ENCODE measurements around the gene TNIK.

TNIK gene

DNA sequence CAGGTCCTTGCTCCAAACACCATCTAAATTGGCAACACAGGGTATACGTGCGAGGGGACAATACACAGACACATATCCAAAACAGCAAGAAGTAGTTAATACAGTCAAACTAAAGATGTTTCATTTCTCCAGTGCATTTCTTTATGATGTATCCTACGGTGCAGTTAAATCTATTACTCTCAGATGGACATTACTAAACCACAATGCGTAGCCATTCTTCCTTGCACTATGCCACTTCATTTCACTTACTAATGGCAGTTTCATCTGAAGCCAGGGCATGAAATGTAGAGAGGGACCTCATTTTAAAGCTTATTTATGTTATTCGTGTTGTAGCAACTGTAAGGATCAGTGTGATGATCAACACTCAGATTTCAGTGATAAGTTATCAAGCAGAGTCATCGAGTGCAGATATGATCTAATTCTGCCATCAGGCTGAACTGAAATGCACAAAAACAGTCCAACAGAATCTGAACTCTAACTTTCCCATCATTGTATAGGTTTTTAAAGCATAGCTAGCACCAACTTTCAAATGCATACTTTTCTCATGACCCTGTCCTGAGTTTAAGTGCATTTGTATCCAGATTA lies 14.5 kb downstream of the TNIK start:
- Histone ChIP-seq H3K4me1 (ENCODE audit: low read length) (no peaks in the 10 kb centered on the region), H2AFZ (ENCODE audit: low read depth, low read length) (no peak overlapping the region), H3K27me3 (ENCODE audit: low read depth, low read length) (no peaks in the 10 kb centered on the region), H3K9ac (ENCODE audit: low read length) (no peak overlapping the region), H3K9me3 (ENCODE audit: insufficient read depth, low read length) (no peaks in the 10 kb centered on the region), H3K4me3 (ENCODE audit: low read length) (no peak overlapping the region), H3K36me3 (replicated peaks; ENCODE audit: low read depth, low read length) (peaks cover 4% of the 10 kb centered on the region), H3K79me2 (ENCODE audit: low read length) (peaks cover 59% of the 10 kb centered on the region), H4K20me1 (ENCODE audit: insufficient read depth, low read length) (peaks cover 39% of the 10 kb centered on the region), H3K27ac (ENCODE audit: low read length) (no peak overlapping the region), H3K4me2 (ENCODE audit: low read length) (no peak overlapping the region)
- TF ChIP-seq EZH2phosphoT487 (IDR thresholded peaks at IDR 0.05; ENCODE audit: low read depth), result no peak
- TF ChIP-seq, protein P1, sequence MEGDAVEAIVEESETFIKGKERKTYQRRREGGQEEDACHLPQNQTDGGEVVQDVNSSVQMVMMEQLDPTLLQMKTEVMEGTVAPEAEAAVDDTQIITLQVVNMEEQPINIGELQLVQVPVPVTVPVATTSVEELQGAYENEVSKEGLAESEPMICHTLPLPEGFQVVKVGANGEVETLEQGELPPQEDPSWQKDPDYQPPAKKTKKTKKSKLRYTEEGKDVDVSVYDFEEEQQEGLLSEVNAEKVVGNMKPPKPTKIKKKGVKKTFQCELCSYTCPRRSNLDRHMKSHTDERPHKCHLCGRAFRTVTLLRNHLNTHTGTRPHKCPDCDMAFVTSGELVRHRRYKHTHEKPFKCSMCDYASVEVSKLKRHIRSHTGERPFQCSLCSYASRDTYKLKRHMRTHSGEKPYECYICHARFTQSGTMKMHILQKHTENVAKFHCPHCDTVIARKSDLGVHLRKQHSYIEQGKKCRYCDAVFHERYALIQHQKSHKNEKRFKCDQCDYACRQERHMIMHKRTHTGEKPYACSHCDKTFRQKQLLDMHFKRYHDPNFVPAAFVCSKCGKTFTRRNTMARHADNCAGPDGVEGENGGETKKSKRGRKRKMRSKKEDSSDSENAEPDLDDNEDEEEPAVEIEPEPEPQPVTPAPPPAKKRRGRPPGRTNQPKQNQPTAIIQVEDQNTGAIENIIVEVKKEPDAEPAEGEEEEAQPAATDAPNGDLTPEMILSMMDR (IDR thresholded peaks at IDR 0.05; ENCODE audit: low read depth, low read length), result no peak

DNA sequence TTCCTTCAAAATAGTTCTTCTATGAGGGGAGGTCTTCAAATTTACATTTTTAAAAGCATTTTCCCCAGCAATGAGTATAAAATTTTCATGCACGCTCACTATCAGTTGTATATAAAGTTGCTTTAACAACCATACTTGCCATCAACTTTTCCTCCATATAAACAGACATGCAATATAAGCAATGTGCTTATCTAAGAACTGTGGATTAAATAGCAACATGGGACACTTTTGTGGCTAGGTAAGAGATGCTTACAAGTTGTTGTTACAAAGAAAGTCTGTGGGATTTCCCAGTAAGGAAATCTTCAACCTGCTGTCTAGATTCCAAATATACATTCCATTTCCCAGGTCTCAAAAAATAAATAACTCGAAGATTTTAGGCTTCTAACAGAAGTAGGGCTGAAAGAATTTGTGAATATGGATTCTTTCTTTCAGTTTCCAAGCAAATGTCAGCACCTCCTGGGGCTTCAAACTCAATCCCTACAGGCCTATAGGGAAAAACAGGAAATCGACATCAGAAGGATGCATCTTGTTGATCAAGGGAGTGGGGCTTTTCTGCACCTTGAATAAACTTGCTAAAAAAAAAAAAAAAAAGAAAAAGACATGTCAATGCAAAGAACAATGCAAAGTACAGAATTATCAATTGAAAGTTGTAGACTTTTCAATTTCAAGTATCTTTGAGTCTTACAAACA lies 16.1 kb downstream of the TNIK start:
- Histone ChIP-seq H4K20me1 (ENCODE audit: insufficient read depth, low read length) (peaks cover 43% of the 10 kb centered on the region), H3K79me2 (ENCODE audit: low read length) (peaks cover 65% of the 10 kb centered on the region), H3K27me3 (ENCODE audit: low read depth, low read length) (no peaks in the 10 kb centered on the region), H3K9ac (ENCODE audit: low read length) (no peak overlapping the region), H3K9me3 (ENCODE audit: insufficient read depth, low read length) (no peaks in the 10 kb centered on the region), H3K27ac (ENCODE audit: low read length) (no peak overlapping the region), H3K4me3 (ENCODE audit: low read length) (no peak overlapping the region), H2AFZ (ENCODE audit: low read depth, low read length) (no peak overlapping the region), H3K36me3 (replicated peaks; ENCODE audit: low read depth, low read length) (peaks cover 4% of the 10 kb centered on the region), H3K4me2 (ENCODE audit: low read length) (no peak overlapping the region), H3K4me1 (ENCODE audit: low read length) (no peaks in the 10 kb centered on the region)
- TF ChIP-seq, protein P1 (IDR thresholded peaks at IDR 0.05; ENCODE audit: low read depth, low read length), result no peak
- TF ChIP-seq EZH2phosphoT487 (IDR thresholded peaks at IDR 0.05; ENCODE audit: low read depth), result no peak

GRCh38 chr3:171443211-171443957 lies 16.8 kb downstream of the TNIK start:
- H3K79me2 ChIP-seq (ENCODE audit: low read length), result peaks cover 69% of the 10 kb centered on the region
- H3K4me2 ChIP-seq (ENCODE audit: low read length), result no peak overlapping the region
- H3K4me1 ChIP-seq (ENCODE audit: low read length), result no peaks in the 10 kb centered on the region
- H3K9ac ChIP-seq (ENCODE audit: low read length), result no peak overlapping the region
- TF ChIP-seq, protein P1 (IDR thresholded peaks at IDR 0.05; ENCODE audit: low read depth, low read length), result no peak
- TF ChIP-seq EZH2phosphoT487 (IDR thresholded peaks at IDR 0.05; ENCODE audit: low read depth), result no peak
- H3K4me3 ChIP-seq (ENCODE audit: low read length), result no peak overlapping the region
- no peak overlapping the region for H3K27ac ChIP-seq (ENCODE audit: low read length)
- peaks cover 45% of the 10 kb centered on the region for H4K20me1 ChIP-seq (ENCODE audit: insufficient read depth, low read length)
- peaks cover 4% of the 10 kb centered on the region for H3K36me3 ChIP-seq (replicated peaks; ENCODE audit: low read depth, low read length)
- H3K27me3 ChIP-seq (ENCODE audit: low read depth, low read length), result no peaks in the 10 kb centered on the region
- H3K9me3 ChIP-seq (ENCODE audit: insufficient read depth, low read length), result no peaks in the 10 kb centered on the region
- H2AFZ ChIP-seq (ENCODE audit: low read depth, low read length), result no peak overlapping the region

DNA sequence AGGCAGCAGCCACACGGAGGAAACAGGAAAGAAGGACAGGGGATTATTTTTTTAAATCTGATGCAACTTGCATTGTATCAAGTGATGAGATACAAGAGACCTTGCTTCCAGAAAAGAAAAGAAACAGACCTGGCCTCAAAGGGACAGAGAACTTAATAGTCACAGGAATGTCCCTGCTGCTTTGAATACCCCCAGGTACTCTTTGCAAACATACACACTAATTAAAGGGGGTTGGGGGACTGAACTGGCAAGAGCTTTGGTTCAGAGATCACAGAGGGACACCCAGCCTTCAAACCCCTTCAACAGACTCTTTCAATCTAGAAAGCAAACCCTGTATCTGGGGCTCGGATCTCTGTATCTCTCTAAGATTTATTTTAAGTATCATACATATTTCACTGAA lies 18.0 kb downstream of the TNIK start:
- Histone ChIP-seq H3K4me1 (ENCODE audit: low read length) (no peaks in the 10 kb centered on the region), H3K9ac (ENCODE audit: low read length) (no peak overlapping the region), H3K79me2 (ENCODE audit: low read length) (peaks cover 73% of the 10 kb centered on the region), H3K27me3 (ENCODE audit: low read depth, low read length) (no peaks in the 10 kb centered on the region), H3K27ac (ENCODE audit: low read length) (no peak overlapping the region), H3K36me3 (replicated peaks; ENCODE audit: low read depth, low read length) (peaks cover 4% of the 10 kb centered on the region), H4K20me1 (ENCODE audit: insufficient read depth, low read length) (peaks cover 52% of the 10 kb centered on the region), H3K9me3 (ENCODE audit: insufficient read depth, low read length) (no peaks in the 10 kb centered on the region), H3K4me3 (ENCODE audit: low read length) (no peak overlapping the region), H3K4me2 (ENCODE audit: low read length) (no peak overlapping the region), H2AFZ (ENCODE audit: low read depth, low read length) (no peak overlapping the region)
- TF ChIP-seq, protein P1 (IDR thresholded peaks at IDR 0.05; ENCODE audit: low read depth, low read length), result no peak
- TF ChIP-seq EZH2phosphoT487 (IDR thresholded peaks at IDR 0.05; ENCODE audit: low read depth), result no peak
